NCI-H1092 (cell line): ENCODE data around the gene CAMTA1.
"Not testable (repeated sequence)": the region's sequence is repeated elsewhere in the genome, so short reads cannot be mapped to it uniquely, and the experiment has no call there.

Experiments used
- DNase-seq: peaks from one replicate; lab custom pipeline; 2025; lab: John Stamatoyannopoulos, UW

The CAMTA1 gene

DNA sequence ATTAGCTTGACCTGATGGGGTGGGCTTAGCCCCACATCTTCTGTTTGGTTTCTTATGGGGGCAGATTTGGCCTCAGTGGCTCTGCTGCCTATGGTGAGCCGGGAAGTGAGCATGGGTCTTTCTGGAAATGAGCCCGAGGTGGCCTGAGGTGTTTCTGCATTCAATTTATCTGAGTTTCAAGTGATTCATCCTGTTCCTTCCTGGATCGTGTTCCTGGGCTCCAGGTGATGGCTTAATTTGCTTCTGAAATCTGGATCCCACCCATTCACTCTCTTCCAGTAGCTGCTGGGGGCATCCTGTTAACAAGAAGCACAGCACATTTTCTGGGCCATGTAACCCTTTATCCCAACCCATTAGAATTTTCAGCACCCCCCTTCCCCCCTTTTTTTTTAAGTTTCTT is 324.6 kb downstream of the CAMTA1 start:
- no peak for DNase-seq

DNA sequence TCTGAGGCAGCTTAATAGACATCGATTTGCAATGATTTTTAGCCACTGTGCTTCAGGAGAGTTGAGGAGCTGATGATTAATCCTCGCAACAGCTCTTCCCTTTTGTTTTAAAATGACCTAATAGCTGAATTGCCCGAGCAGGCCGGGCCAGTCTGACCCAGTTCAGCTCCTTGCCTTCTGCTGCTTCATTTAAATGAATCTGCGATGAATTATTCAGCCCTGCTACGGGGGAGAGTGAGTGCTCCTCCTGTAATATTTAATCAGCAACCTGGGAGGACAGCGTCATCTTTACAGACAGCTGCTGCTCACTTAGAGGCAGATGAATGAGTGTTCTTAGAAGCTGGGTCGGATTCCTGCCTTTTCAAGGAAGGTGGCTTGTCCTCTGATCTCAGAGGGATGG is 325.1 kb downstream of the CAMTA1 start:
- no peak for DNase-seq

DNA sequence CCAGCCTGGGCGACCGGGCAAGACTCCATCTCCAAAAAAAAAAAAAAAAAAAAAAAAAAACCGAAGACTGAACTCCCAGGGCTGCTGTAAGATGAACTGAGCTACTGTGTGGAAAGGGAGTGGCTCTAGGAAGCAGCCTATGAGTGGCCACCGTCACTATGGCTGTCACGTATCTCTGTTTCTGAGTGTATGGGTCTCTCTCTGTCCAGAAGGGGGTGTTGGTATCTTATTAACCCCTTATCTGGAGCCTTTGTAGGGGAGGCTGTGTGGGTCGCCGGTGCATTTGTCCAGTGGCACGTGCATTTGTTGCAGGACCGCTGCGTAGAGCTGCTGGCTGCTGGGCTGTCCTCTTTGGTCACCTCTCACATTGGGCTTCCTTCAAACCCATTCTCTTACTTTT is 326.6 kb downstream of the CAMTA1 start:
- no peak for DNase-seq

DNA sequence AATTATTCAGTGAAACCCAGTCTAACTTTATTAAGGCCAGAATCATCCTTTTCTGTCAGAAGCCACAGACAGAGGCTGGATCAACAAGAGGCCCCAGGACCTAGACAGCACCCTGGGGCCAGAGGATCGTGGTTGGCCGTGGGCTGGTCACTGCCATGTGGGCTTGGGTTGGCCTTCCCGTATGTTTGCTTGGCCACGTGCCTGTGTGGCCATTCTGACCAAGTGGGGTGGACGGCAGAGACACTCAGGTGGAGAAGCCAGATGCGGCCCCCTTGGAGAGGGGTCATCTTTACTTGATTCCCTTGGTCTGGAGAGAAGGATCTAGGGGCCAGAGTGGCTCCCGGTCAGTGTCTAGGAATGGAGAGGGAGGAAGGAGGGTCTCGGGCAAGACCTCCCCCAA is 327.9 kb downstream of the CAMTA1 start:
- no peak for DNase-seq

DNA sequence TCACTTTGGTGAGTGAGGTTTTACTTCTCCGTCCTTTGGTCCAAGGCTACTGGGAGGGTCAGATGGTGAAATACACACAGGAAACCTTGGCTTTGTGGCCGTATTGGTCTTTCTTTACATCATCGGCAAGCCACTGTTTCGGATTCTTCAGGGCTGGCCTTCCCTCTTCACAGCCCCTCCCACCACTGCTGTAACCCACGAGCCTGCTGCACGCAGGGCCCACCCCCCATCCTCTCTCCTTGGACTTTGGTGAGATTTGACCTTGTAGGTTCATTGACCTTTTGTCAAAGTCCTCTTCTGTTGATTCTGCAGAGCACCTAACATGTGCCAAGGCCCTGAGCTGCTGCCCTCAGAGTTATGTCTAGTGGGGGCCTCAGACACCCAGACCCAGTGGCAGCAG is 328.6 kb downstream of the CAMTA1 start:
- DNase-seq = no peak

DNA sequence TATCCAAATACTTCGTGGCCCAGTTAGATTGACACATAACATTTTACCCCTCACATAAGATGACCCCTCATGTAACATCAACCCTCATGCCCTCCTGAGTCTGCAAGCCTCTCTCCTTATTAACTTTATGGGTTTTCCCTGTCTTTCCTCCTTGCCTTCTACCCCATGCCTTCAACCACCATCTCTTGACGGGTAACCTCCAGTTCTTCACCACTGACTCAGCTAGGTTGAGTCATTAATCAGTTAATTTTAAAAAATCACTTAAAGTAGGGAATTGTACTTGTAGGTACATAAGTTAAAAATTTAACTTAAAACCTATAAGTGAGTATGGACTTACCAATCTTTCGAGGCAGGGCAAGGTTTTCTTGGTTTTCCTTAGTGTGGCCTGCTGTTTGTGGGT is 330.7 kb downstream of the CAMTA1 start:
- no peak for DNase-seq

DNA sequence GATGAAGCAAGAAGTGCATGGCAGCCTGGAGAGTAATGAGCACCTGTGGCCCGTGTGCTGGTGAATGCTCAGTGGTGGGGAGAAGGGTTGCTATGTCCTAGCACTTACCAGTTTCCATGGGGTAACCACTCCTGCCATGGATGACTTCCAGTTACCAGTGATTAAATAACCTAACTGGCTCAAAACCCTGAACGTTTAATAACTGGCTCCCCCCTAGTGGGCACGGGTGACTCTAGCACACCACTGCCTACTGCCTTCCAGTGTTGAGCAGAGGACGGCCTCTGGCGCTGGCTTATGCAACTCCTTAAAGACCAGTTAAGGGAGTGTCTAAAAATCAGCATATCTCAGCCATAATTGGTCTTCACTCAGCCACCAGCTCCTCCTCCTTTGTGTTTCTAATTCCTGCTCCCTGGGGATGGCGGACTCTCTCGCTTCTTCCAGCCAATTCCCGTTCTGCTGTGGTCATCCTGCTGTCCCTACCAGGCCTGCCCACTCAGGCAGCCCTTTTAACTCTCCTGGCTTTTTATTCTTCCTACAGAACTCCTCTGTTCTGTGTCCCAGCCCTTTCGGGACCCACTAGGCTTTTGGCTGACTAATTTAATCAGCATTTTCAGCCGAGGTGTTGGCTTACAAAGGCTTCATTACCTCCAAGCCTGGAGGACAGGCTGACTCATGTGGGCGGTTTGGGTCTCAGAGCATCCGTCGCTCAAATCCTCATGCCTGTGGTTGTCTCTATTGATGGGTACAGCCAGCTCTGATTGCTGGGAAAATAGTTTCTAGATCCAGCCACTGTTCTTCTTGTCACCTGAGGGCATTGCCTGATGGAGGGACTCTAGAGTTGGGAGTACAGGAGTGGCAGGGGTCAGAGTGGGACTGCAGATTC is 332.4 kb downstream of the CAMTA1 start:
- DNase-seq = no peak

DNA sequence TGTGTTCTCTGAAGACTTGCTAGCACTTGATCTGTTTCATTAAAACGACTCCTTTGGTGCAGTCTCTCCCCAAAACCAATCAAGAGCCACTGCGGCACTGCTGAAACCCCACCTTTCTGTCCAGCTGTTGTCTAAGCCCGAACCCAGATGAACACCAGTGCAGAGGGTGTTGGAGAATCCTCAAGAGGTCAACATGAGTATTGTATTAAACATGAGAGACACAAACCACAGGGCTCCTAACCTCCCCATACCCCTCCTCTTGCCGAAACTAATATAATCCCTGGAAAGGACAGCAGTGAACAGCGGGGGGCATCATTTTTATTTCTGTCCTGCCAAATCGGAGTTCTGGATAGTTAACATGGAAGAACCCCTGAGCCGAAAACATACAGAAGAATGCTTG is 333.9 kb downstream of the CAMTA1 start:
- no peak for DNase-seq

DNA sequence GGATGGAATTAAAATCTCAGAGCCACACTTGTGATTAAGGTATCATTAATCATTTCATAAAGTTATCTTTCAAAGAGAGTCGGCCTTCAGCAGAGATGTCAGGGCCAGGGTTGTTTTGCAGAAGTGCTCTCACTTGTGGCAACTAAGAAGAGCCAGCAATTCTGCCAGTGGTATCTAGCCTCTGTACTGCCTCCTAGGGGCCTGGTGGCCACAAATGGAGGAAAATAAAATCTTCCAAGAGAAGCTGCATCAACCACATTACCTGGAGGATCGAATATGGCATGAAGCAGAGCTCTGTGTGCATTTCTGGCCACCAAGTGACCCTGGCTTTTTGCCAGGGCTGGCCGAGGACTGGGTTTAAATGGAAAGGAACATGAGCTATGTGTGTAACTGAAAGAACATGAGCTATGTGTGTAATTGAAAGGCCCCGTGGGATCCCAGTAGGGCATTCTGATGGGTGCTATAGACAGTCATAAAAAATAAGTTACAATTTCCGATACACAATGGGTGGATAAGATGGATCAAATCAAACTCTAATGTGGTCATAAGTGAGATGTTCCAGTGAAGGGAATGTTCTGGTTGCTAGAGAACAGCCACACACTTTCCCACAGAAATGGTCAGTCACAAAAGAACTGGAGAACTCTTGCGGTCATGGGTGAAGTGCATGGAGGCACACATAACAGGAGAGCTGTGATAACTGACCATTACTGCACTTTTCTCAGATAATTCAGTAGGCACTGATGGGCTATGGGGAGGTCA is 335.8 kb downstream of the CAMTA1 start:
- no peak for DNase-seq

DNA sequence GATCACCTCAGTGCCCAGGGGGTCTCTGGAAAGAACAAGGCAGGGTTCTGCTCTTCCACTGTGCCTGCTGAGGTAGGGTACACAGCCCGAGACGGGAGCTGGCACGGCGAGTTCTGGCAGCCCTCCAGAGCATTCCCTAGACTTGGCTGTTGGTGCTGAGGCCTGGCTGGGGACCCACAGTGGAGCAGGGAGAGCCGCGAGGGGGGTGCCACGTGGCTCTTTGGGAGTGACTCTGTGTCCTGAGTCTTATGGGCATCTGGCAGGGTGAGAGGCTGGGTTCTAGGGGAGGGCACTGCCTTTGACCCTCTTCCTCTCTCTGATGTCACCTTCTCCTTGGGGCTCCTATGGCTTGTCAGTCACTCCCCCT is 336.4 kb downstream of the CAMTA1 start:
- peak; percentile 69 for DNase-seq

DNA sequence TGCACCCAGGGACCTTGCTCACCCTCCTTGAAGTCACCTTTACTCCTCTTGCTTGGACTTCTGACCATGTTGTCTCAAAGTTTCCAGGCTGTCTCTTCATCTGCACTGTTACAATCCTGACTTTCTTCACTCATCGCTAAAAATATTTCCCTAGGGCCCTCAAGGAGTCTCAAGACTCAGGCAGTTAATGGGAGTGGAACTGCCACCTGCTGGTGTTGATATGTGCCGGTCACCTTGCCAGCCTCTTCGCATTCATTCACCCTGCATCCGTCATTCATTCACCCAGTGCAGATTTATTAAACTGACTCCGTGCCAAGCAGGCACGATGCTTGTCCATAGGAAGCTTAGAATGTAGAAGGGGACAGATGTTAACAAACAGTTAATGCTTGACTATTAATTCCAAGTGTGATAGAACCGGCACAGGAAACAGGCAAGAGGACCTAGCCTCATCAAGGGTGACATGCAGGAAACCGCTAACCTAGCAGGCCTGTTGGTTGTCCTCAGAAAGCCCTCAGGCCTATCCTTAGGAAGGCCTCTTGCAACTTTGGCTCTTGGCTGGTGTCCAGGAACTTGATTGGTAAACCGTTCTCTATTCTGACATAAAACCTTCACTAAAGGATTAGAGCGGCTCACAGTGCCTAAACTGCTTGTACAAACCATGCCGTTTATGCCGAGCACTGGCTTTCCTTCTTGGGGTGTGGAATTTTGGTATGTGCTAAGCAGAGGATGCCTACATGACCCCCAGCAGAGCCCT is 342.2 kb downstream of the CAMTA1 start:
- DNase-seq = no peak

DNA sequence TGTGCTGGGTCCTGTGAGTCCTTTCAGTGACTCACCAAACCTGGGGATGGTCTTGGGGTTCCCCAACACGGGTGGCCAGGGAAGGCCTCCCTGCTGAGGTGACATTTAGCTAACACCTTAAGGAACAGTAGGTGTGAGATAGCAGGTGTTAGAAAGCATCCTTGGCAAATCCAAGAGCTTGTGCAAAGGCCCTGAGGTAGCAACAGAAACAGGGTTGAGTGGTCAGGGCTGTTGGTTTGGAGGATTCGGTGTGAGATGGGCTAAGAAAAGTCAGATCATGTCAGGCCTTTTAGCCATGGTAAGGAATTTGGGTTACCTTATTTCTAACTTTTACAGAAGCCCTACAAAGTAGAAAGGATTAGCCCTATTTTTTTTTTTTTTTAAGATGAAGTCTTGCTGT is 343.0 kb downstream of the CAMTA1 start:
- no peak for DNase-seq

DNA sequence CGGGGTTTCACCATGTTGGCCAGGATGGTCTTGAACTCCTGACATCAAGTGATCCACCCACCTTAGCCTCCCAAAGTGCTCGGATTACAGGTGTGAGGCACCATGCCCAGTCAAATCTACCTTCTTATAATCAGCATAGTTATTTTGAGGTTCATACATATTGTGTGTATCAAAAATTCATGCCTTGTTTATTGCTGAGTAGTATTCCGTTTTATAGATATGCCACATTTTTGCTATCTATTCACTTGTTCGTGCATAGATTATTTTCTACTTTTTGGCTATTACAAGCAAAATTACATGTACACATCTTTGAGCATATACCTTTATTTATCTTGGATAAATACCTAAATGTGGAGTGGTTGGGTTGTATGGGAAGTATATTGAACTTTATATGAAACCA is 344.9 kb downstream of the CAMTA1 start:
- no peak for DNase-seq

DNA sequence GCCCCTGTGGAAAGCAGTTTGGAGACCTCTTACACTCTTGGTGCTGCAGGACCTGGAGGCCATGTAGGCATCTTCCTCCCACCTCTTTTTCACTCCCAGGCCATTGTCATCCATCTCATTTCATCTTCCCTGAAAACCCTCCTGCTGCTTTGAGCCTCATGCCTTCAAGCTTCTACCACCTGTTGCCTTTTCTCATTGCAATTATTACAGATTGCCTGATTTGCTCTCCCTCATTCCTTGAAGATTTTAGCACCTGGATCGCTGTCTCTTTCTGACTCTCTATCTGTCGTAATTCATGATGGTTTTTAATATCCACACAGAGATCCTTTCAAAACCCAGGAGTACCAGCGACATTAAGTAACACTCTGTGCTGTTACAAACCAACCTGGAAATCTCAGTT is 350.2 kb downstream of the CAMTA1 start:
- no peak for DNase-seq

DNA sequence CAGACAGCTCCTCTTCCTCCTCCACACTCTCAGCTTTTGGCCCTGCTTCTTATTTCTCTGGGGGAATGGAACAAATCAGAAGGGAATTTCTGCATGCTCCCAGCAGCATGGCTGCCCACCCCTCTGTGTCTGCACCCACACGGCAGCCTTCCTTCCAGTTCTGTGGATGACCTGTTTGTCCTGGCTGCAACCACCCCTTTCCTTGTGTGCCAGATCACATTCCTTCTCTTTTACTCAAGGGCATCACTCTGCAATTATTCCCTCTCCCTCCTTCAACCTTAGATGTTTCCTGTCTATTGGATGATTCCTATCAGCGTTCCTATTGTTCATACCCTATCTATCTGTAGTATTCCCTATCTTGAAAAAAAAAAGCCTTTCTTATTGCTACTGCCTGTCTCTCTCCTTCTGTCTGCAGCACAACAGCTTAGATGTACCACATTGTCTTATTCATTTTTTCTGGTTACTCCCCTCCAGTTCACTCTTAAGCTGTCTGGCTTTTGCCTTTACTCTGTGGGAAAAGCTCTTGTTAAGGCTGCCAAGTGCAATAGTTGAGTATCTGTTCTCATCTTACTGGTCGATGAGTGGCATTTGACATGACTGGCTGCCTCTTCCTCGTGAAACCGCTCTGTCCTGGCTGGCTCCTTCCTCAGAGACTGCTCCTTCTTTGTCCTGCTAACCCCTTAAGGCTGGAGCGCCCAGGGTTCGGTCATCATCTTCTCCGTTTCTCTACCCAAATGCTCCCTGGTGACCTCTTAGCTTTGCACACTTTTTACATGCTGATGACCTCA is 351.1 kb downstream of the CAMTA1 start:
- DNase-seq = no peak

DNA sequence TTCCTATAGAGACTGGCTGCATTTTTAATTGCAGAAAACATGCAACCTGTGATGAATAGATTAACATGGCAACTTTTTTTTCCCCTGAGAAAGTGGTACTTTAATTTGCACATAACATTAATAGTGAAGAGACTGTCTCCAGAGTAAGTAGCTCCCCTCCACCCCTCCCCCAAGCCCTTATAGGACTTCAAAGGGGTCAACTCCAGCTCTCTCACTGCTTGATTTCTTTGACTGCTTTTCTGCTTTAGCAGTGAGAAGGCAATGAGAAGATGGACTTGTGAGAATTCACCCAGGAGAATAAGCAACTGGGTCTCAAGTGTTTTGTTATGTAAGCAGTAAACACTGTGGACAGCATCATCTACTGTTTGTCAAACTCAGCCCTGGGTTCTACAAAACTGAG is 355.0 kb downstream of the CAMTA1 start:
- DNase-seq = no peak

DNA sequence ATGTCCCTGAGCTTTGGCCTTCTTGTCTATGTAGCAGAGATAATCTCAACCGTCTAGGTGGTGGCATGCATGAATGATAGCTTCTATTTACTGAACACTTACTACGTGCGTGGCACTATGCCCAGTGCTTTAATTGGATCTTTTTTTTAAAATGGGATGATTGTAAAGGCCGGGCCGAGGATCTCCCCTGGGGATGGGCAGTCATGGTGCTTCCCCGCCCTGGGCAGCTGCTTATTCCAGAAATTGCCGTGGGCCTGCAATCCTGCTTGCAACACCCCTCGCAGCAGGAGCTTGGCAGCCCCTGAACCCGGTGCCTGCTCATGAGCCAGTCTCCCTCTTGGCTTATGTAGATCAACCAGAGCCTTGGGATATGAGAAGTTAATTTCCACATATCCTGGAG is 360.7 kb downstream of the CAMTA1 start:
- peak; percentile 40 for DNase-seq

DNA sequence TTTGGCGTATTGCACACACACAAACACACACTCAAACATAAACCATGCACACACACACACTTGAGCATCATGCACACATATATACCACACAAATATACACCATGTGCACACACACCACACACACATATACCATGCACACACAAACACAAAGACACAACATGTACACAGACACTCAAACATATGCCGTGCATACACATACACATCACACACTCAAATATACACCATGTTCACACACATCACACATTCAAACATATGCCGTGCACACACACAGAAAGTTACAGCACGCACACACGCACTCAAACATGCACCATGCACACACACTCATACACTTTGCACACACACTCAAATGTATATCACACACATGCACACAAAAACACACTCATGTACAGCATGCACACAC is 361.5 kb downstream of the CAMTA1 start:
- DNase-seq = no peak

DNA sequence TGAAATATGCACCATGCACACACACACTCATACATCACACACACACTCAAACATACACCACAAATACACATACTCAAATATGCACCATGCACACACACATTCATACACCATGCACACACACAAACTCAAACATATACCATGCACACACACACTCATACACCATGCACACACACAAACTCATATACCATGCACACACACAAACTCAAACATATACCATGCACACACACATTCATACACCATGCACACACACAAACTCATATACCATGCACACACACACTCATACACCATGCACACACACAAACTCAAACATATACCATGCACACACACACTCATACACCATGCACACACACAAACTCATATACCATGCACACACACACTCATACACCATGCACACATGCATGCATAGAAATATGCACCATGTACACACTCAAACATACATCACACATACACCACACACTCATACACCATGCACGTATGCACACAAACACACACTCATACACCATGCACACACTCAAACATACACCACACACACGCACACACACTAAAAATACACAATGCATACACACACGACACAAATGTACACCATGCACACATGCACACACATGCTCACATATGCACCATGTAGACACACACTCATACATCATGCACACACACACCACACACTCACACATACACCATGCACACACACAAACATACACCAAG is 362.5 kb downstream of the CAMTA1 start:
- not testable (repeated sequence) for DNase-seq

DNA sequence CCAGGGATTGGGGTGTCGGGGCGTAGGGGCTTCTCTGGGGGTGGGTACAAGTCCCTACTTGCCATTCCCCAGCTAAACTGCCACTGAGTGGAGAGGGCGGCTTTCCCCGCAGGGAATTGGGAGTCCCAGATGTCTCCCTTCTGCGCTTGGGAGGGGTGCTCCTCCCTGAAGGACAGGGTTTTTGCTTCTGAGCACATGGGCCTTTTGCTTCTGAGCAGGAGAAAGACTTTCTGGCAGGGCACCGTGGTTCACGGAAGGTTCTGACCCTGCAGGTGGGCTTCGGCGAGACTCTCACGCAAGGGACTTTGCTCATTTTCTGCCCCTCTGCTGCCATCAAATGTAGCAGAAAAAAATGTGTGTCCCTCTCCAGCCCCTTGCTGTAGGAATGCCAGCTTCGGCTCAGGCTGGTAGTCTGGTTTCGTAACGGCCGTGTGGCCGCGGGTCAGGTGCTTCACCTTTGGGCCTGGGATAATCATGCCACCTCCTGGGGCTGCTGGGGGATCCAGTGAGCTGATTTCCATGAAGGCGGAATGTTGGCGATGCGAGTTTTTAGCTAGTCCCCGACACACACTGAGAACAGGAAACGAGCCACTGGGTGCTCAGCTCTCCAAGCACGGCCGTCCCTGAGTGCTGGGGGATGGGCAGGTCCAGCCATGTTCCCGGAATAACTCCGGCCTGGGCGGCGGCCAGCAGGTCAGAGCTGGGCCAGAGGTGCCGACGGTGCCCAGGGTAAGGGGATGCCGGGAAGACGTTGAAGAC is 364.0 kb downstream of the CAMTA1 start:
- no peak for DNase-seq
